ENCODE data around the gene CD81.

- TF ChIP-seq RAD21 (IDR thresholded peaks at IDR 0.05; ENCODE audit: insufficient read depth, low read depth, low read length) (no peak), POLR2A (IDR thresholded peaks at IDR 0.05; ENCODE audit: low read depth, low read length) (no peak), BRCA1 (IDR thresholded peaks at IDR 0.05; ENCODE audit: low read depth, low read length) (no peak), MTA3 (IDR thresholded peaks at IDR 0.05; ENCODE audit: borderline replicate concordance, low read length) (no peak), CTCF (IDR thresholded peaks at IDR 0.05 in 2 of 3, conservative IDR thresholded peaks at IDR 0.05 in 1 of 3; ENCODE audit: control insufficient read depth in 2 of 3, extremely low read depth in 1 of 3, insufficient read depth in 1 of 3, low read depth in 3 of 3, low read length in 3 of 3) (no peak), RCOR1 (conservative IDR thresholded peaks at IDR 0.05; ENCODE audit: low read depth, low read length) (no peak), CHD1 (IDR thresholded peaks at IDR 0.05; ENCODE audit: low read depth, low read length) (no peak), ZNF274 (IDR thresholded peaks at IDR 0.05; ENCODE audit: insufficient read depth, insufficient read length) (no peak), TARDBP (IDR thresholded peaks at IDR 0.05; ENCODE audit: borderline replicate concordance) (no peak), MTA2 (IDR thresholded peaks at IDR 0.05; ENCODE audit: low read depth) (no peak), MAX (IDR thresholded peaks at IDR 0.05; ENCODE audit: low read depth, low read length) (no peak), EZH2 (IDR thresholded peaks at IDR 0.05; ENCODE audit: borderline replicate concordance, control insufficient read depth, low read depth, low read length) (no peak), FOXK2 (IDR thresholded peaks at IDR 0.05) (no peak), SUZ12 (IDR thresholded peaks at IDR 0.05; ENCODE audit: unreplicated experiment) (no peak)
Measured at GRCh38 chr11:2351701-2352100, 25.4 kb upstream of the CD81 start.

Data from GM12878 (cell line).